K562 (cell line): ENCODE data around the gene GSK3B. TPM values are rescaled to one million over a fixed set of nuclear protein-coding genes. Genes with fewer than 3 reads are reported as not detected.

Experiments used
- CBX5 ChIP-seq: IDR thresholded peaks from 2 replicates; pipeline ENCODE4 v1.6.1; 2014; ENCODE audit warnings: low read depth, borderline replicate concordance
- polyA plus RNA-seq, 8 experiments: library from polyadenylated mRNA; depleted of rRNA in 4 of 8; stranded (reverse) in 5 of 8; unstranded in 3 of 8; fragments of >200 nt; fragmentation: Nextera tagmentation in 2 of 8; fragmentation: Illumina TruSeq in 1 of 8; extraction: Ambion mirVana in 2 of 8; extraction: Trizol in 1 of 8; gene quantifications; 2 replicates each; pipeline versions ENCODE4 v1.2.1 to v1.2.3, GENCODE V29; 2011 to 2014; ENCODE audit warnings: inconsistent platforms in 1 of 8, missing spikeins in 1 of 8
- total RNA-seq, 7 experiments: library from RNA; depleted of rRNA in 6 of 7; stranded (reverse); fragments of >200 nt in 6 of 7; fragmentation: Illumina TruSeq in 2 of 7; extraction: Trizol in 2 of 7; gene quantifications; 2 replicates each; pipeline versions ENCODE4 v1.2.1 to v1.2.3, GENCODE V29; 2011 to 2021; ENCODE audit warnings: low replicate concordance in 1 of 7
- TF ChIP-seq, protein P1 (sequence below), 2 experiments: fragments of 450-650 bp; formaldehyde crosslinking in 1 of 2; IDR thresholded peaks; 2 replicates each; pipeline versions ENCODE4 v1.4.0 to v1.6.1; 2014 to 2020; ENCODE audit warnings: mild to moderate bottlenecking in 2 of 2, borderline replicate concordance in 1 of 2, low read depth in 1 of 2

GSK3B gene
- total and polyA plus RNA-seq, 9 of the 15 experiments (the other 6 are each of a cell fraction or from before 2014, with no cell fraction given) = 4.7 to 25.0 (median 18.7) TPM

DNA sequence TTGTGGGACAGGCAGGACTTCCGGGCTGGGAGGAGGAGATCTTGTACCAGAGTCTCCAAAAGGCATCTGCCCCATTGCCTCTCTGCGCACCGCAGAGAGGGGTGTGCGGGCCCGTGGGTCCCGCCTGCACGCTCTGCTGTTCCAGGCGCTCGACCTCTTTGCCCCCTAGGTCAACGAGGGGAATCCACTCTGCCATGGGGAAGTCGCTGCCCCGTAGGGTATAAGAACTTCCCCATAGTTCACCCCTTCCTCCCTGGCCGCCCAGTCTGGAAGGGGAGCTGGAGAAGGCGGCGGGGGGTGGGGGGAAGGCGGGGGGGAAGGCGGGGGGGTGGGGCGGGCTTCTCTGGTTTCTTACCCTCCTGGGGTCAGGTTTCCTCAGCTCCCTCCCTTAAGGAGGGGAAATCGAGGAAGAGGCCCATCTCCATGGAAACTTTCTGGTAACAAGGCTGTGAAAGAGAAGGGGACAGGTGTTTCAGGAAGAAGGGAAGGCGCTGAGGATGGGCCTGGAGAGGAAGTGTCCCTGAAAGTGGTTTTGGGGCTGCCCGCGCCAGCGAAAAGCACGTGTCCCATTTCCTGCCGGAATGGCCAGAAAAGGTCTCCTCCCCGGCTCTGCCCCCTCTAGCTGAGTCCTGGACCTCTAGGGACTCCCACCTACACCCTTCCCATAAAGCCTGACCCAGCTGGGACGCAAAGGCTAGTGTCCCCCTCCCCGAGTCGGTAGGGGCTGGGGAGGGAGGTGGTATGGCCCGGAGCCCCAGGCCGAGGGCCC, 284.8 kb downstream of the GSK3B start (continued):
- TF ChIP-seq, protein P1, sequence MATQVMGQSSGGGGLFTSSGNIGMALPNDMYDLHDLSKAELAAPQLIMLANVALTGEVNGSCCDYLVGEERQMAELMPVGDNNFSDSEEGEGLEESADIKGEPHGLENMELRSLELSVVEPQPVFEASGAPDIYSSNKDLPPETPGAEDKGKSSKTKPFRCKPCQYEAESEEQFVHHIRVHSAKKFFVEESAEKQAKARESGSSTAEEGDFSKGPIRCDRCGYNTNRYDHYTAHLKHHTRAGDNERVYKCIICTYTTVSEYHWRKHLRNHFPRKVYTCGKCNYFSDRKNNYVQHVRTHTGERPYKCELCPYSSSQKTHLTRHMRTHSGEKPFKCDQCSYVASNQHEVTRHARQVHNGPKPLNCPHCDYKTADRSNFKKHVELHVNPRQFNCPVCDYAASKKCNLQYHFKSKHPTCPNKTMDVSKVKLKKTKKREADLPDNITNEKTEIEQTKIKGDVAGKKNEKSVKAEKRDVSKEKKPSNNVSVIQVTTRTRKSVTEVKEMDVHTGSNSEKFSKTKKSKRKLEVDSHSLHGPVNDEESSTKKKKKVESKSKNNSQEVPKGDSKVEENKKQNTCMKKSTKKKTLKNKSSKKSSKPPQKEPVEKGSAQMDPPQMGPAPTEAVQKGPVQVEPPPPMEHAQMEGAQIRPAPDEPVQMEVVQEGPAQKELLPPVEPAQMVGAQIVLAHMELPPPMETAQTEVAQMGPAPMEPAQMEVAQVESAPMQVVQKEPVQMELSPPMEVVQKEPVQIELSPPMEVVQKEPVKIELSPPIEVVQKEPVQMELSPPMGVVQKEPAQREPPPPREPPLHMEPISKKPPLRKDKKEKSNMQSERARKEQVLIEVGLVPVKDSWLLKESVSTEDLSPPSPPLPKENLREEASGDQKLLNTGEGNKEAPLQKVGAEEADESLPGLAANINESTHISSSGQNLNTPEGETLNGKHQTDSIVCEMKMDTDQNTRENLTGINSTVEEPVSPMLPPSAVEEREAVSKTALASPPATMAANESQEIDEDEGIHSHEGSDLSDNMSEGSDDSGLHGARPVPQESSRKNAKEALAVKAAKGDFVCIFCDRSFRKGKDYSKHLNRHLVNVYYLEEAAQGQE (IDR thresholded peaks at IDR 0.05; ENCODE audit: borderline replicate concordance) = no peak
- TF ChIP-seq, protein P1 (CRISPR knock-in tag; IDR thresholded peaks at IDR 0.05; ENCODE audit: low read depth) = no peak
- TF ChIP-seq CBX5 = no peak
